Left kidney (tissue), 2 donors: Measurements from ENCODE around the gene SCN5A. TPM values are rescaled to one million over a fixed set of nuclear protein-coding genes. Genes with fewer than 3 reads are reported as not detected.

Experiments used
- DNase-seq: peaks from one replicate; pipeline ENCODE4 v3.0.0-alpha.2; 2013
- polyA plus RNA-seq: library from polyadenylated mRNA; unstranded; fragments of 120-200 nt; gene quantifications from one replicate; pipeline ENCODE4 v1.2.1, GENCODE V29; 2013; ENCODE audit not compliant: insufficient read length

The SCN5A gene
- polyA plus RNA-seq, 1 donor: 1.4 TPM

- DNase-seq: no peak
Observed at GRCh38 chr3:38622336-38622735, 27.2 kb downstream of the SCN5A start.

DNA sequence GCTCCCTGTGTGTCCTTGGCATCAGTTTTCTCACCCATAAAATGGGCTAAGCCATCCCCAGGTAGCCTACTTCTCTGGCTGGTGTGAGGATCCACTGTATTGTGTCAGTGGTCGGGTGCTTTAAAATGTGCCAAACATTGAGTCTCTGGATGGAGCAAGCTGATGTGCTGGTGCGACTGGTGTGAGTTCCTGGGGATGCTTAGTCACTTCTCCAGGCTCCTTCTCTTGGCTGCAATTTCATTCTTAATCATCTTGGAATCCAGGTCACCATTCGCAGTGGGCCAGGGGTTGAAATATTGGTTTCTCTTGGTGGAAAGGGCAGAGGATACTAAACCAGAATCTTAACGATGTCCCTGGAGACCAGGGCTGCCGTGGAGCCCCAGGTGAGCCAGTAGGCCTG, 29.3 kb downstream of the SCN5A start:
- no peak for DNase-seq

DNA sequence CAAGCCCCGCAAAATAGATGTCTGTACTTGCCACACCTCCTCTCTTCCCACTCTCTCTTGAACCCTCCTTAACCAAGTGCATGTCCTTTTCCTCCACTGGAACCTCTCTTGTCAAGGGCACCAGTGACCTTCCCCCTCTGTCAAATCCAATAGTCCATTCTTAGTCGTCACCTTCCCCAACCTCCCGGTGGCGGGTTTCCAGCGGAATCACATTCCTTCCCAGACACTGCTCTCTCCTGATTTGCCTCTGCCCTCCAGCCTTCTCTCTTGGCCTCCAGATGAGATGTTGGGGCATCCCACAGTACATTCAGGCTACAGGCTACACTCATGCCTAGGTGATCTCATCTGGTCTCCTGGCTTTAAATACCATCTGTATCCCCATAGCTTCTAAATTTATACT, 31.1 kb downstream of the SCN5A start:
- DNase-seq: no peak

DNA sequence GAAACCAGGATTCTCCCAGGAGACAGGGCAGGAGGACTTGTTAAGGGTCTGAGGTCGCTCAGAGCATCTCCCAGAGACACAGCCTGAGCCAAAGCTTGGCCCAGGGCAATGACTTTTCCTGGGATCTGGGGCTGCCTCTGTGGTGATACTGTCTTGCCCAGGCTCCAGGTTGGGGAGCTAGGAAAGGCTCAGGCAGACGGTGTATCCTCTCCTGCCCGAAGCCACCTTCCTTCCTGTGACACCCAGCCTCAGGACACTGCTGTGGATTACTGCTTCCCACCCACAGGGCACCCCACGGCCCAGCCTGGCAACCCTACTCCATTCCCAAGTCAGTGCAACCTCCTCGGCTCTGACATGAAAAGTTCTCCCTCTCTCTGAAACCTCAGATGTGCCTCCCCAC, 31.9 kb downstream of the SCN5A start:
- no peak for DNase-seq

GRCh38 chr3:38617137-38617536, 32.4 kb downstream of the SCN5A start:
- DNase-seq: no peak

GRCh38 chr3:38616658-38617057, 32.8 kb downstream of the SCN5A start:
- DNase-seq: no peak

GRCh38 chr3:38616111-38616510, 33.4 kb downstream of the SCN5A start:
- no peak for DNase-seq

DNA sequence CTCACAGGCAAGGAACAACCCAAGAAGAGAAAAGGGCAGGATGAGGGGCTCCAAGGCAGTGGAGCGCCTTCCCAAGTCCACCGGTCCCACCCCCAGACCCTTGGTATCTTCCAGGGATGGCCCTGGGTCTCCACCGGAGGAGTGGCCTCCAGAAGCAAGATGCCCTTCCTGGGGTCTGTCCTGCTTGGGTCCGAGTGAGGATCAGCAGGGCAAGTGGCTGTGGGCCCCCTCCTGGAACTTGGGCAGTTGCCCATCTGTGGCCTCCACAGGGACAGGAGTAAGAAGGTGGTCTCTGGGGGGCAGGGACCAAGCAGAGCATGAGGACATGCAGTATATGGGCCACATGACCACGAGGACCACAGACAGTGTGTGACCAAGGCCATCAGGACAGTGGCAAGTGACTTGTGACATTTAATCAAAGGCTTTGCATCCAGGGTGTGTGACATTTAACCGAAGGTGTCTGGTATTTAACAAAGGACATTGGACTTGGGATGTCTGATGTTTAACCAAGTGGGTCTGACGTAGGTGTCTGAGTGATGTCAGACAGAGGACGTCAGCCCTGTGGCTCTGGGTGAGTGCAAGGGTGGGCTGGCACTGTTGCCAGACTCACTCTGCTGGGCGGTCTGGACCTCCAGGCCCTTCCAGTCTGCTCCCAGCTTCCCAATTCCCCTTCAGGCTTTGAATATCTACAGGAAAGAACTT, 34.7 kb downstream of the SCN5A start:
- DNase-seq: no peak

DNA sequence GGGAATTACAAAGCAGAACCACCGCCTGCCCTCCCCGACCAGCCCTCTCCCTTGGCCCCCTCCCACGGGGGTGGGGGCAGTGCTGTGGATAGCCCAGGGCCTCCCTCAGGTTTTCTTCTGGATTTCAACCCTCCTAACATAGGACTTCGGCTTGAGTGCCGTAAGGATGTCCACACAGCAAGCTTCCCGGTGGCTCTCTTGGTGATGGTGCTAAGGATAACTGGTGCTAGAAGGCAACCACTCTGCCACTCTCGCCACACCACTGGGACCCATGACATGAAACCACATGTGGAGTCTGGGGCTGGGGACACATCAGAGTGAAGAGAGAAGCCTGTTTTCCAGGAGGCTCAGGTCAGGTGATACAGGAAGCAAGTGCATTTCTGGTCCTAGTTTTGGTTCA, 35.4 kb downstream of the SCN5A start:
- DNase-seq: no peak

GRCh38 chr3:38613426-38613825, 36.1 kb downstream of the SCN5A start:
- DNase-seq: no peak

- no peak for DNase-seq
Observed at GRCh38 chr3:38611866-38612265, 37.6 kb downstream of the SCN5A start.

- DNase-seq: no peak
Observed at GRCh38 chr3:38610934-38611333, 38.6 kb downstream of the SCN5A start.

- DNase-seq: no peak
Observed at GRCh38 chr3:38610436-38610835, 39.1 kb downstream of the SCN5A start.

DNA sequence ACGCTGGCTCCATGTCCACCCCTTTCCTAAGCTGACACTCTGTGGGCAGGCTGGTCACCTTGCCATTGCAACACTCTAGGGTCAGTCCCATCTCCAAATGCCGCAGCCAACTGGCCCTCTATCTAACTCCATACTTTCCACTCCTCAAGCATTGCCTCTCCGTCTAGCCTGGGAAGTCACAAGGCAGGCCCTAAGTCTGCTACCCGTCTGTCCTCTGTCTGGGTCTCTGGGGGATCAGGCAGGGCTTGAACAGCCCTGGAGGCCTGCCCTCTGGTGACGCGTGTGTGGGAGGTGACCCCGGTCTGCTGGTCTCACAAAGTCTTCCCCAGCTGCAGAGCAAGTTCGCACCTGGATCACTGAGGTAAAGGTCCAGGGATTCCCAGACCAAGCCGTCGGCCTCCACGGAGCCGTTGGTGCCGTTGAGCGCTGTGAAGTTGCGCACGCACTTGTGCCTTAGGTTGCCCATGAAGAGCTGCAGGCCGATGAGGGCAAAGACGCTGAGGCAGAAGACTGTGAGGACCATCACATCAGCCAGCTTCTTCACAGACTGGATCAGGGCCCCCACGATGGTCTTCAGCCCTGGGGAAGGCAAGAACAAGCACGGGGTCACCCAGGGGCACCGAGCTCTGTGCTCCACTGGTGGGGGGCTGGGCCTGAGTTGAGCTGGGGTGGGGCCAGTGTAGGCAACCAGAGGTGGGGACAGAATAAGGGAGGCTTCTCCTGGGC, 39.9 kb downstream of the SCN5A start:
- DNase-seq: no peak

DNA sequence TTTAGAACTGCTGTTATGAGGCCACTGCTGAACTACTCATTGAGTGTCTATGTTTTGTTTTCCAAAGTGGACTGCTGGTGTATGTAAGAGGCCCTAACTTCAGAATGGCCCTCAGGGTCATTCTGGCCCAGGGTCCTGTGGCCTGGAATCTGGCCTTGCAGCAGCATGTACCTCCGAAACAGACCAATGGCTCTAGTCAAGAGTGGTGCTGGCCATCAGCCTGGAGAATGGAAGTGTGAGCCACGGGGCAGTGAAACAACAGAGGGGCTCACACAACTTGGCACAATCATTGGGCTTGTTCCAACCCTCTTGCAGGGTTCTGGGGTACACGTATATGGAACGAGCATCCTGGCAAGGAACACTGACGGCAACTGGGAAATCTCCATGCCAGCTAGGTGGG, 40.5 kb downstream of the SCN5A start:
- DNase-seq: no peak

GRCh38 chr3:38608086-38608775, 41.3 kb downstream of the SCN5A start:
- no peak for DNase-seq

- no peak for DNase-seq
Observed at GRCh38 chr3:38606561-38606960, 42.9 kb downstream of the SCN5A start.

GRCh38 chr3:38605981-38606380, 43.5 kb downstream of the SCN5A start:
- DNase-seq: no peak

DNA sequence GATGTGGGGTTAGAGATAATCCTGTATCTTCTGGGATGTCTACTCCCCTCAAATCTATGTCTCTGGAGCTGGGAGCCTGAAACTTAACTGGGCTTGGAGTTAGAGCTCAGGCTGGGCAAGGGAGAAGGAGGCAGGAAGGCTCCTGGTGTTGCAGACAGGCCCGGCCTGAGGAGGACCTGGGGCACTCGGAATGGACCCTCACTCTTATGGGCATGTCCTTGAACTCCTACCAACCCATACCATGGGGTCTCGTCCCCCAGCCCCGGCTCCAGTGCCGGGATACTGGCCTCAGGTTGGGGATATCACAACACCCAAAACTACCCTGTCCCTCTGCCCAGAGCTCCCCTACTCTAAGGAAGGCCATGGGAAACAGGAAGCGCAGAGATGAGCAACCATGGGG, 45.2 kb downstream of the SCN5A start:
- DNase-seq: no peak

DNA sequence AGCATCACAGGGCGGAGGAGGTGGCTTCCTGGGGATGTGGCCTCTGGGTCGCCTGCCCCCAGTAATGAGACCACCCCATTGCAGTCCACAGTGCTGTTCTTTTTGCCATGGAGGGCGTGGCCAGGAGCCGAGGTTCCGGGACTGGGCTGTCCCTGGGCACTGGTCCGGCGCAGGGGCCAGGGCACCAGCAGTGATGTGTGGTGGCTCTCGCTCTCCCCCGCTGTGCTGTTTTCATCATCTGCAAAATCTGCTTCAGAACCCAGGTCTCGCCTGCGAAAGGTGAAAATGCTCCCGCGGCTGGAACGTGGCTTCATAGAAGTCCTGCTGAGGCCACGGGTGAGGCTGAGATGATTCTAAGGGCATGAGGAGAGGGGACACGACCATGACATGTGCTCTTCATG, 45.8 kb downstream of the SCN5A start:
- DNase-seq: no peak

DNA sequence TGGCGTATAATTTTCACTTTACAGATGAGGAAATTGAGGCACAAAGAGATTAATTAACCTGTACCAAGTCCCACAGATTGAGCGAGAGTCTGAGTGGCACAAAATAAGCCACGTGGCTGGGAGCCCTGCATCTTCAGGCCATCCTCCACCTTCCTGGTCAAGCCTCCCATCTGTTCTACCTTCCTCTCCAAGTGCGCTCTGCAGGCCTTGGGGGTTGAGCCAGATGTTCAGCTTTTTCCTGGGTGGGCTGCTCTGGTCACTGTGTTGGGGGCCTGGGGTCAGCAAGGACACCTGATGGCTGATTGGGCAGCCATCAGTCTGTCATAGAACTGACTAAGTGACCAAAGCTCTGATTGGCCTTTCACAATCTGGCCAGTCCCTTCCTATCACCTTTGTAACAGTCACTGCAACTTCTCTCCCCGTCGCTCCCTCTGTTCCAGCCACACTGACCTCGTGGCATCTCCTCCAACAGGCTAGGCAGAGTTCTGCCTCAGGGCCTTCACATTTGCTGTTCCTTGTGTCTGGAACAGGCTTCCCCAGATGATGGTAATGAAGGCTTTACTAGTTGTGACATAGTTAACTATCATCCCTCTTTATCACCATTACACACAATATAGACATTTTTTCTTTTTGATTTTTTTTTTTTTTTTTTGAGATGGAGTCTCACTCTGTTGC, 46.8 kb downstream of the SCN5A start:
- DNase-seq: no peak

DNA sequence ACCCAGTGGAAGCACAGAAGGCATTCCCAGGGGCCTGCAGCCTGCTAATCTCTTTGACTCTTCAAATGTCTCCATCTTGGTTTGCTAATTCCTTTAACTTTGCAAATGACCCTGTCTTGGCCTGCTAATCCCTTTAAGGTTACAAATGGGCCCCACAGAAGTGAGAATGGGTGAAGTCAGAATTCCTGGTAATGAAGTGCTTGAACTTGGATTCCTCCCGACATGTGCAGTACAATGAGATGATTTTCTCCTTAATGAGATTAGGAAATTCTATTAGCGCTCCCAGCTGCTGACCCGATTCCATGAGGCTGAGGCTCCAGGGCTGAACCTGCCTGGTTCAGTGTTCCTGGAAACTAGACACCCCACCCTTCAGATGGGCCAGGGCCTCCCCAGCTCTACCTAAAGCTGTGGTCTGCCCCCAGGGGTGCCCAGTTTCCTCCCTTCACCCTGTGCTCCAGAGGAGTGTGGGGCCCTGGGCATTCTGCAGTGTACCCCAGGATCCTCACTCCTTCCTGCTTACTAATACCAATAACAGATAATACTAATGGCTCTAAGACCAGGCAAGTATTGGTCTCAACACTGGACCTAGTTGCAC, 47.4 kb downstream of the SCN5A start:
- no peak for DNase-seq
